ENCODE measurements around the gene COL13A1.

Gene COL13A1

DNA sequence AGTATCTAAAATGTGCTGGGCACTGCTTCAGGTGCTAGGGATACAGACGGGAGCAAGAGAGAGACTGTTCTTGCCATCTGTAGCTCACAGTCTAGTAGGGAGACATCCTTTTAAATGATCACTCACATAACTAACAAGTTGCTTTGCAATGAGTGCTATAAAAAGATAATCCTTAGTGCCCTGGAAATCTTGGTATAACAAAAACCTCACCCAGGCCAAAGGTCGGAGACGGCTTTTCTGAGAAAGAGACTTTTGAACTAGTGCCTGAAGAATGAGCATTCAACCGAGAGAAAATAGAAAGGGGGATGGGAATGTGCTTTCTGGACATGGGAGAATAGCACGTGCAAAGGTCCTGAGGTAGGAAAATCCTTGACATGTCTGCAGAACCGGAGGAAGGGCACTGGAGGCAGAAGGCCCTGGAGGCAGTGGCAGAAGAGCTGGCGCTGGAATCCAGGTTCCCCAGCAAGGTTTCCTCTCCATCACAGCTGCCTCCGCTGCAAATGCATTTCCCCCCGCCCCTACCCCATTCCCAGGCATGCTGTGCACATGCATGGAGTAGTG is 89.4 kb downstream of the COL13A1 start:
- no peak for DNase-seq (ENCODE audit: low read depth)

DNA sequence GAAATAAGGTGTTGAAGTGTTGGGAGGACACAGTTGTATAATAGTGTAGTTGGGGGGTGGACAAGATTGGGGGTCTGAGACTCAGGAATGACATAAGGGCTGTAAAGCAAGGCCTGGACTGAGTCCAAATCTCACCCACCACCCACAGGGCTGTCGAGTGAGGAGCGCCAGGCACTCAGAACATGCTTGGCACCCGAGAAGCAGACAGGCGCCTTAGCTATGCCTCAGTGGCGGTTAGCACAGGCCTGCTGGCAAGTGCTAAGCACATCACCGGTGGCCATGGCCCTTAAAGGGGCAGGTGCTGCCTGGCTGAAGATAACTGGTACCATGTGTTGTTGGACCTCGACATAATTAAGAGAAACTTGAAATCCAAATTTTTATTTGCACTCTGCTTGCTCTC is 90.7 kb downstream of the COL13A1 start:
- DNase-seq (ENCODE audit: low read depth): no peak

DNA sequence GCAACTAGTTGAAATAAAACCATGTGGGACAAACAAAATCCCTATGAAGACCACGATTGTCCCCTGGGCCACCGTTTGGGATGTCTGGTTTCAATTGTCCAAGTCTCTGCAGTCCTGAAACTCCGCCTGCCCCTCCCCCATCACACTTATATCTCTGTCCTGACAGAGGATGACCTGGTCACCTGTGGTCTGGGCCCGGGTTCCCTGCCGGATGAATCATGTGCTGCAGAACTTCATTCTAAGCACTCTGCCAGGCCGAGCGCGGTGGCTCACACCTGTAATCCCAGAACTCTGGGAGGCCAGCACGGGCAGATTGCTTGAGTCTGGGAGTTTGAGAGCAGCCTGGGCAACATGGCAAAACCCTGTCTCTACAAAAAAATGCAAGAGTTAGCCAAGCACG is 91.1 kb downstream of the COL13A1 start:
- DNase-seq (ENCODE audit: low read depth): no peak

DNA sequence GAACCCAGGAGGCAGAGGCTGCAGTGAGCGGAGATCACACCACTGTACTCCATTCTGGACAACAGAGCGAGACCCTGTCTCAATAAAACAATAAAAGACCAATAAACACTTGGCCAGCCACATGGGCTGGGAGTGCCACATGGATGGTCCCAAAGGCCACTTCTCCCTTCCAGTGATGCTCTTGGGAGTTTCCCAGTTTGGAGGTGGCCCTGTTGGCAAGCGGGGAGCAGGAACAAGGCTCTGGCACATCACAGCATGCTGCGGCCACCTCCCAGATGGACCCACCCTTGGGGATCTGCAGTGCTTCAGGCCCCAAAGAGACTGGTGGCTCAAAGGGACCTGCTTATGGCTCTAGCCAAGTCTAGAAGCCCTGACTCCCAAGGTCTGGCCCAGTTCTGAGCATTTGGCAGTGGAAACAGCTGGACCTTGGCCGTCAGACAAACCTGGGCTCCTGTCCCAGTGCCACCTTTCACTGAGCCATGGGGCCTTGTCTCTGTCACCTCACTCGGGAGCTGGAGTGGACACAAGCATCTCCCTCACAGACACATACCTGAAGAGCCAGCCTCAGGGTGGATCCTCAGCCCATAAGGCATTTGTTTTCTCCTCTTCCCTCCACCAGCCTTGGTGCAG is 91.7 kb downstream of the COL13A1 start:
- no peak for DNase-seq (ENCODE audit: low read depth)

DNA sequence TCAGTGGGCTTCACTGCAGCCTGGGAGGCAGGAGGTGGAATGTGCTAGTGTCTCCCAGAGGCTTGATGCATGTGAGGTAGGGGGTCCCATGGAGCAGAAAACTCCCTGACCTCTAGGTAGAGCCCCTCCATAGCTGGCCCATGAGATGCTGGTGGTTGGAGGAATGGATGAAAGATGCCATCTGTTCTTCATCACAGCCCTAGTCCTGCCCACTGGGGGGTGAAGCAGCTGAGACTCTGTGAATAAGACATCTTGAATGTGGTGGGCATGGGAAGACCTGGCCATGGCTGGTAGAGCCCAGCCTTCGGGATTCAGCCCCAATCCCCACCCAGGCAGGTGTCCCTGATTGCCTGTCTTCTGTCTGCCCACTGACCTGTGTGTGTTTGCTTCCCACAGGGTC is 92.5 kb downstream of the COL13A1 start:
- DNase-seq (ENCODE audit: low read depth): no peak

DNA sequence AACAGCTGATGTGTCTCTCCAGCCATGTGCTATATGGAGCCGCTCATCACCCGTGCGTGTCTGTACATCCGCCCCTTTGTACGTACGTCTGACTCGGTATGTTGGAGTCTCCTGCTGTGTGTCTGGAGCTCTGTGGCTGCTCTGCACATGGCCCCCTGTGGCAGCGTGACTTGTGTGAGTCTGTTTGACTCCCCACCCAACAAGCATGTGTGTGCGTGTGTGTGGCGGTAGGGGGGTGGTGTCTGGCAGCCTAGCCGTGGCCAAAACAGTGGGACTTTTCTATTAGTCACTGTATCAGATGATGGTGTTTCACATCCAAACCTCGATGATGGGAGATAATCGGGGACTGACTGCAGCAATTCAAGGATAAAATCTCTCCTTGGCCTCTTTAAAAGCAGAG is 94.1 kb downstream of the COL13A1 start:
- DNase-seq (ENCODE audit: low read depth): peak; percentile 91

DNA sequence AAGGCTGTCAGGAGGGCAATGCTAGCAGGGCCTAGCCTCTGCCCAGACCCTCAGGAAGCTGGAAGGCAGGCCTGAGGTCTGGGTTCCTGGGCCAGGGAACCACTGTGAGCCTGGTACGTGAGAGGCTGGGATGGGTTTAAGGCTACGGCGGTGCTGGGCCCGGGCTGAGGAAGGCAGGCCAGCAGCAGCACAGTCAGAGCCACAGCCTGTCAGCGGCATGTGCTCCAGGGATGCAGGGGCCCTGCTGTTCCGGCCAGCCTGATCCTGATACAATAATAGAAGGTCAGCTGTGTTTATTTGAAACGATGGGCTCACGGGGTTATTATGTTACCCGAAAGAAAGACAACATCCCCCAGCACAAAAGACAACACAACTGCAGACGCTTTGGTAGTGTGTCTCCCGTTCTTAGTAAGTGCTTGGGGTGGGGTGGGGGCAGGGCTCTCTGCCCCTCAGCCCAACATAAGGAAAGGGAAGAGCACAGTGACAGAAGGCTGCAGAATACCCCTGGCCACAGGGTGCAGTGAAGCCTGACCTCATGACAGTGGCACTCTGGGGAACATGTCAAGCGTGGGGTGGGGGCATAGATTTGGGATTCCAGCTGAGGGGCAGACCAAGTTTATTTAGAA is 95.0 kb downstream of the COL13A1 start:
- no peak for DNase-seq (ENCODE audit: low read depth)

DNA sequence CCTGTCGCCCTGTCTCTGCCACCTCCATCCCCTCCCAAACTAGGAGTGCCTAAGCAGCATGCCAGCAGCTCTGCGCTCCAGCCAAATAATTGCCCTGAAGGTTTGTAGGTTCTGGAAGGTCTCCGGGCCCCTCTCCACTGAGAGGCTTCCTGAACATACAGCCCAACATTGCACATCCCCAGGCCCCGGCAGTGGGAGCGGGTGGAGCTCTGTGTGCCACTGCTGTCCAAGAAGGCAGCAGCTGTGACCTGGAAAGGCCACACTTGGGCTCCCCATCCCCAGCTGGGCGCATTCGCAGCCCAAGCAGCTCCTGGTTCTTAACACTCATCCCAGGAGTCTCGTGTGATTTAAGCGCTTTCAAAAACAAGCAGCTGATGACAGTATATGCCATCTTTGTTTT is 95.7 kb downstream of the COL13A1 start:
- no peak for DNase-seq (ENCODE audit: low read depth)

DNA sequence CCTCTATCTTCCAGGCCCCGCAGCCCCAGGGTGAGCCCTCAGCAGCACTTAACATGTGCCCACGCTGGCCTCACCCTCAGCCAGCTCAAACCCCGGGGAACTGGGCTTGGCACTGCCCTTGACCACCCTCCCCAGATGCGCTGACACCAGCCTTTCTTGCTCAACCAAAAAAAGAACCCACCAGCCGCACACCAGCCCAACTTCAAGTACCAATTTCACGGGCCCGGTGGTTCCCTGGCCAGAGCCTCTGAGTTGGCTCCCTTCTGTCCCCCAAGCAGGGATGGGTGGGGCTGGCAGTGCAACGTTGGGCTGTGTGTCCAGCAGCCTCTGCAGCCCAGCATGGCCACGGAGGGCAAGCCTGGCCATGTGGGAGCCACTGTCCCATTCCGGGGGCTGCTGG is 96.3 kb downstream of the COL13A1 start:
- DNase-seq (ENCODE audit: low read depth): no peak

DNA sequence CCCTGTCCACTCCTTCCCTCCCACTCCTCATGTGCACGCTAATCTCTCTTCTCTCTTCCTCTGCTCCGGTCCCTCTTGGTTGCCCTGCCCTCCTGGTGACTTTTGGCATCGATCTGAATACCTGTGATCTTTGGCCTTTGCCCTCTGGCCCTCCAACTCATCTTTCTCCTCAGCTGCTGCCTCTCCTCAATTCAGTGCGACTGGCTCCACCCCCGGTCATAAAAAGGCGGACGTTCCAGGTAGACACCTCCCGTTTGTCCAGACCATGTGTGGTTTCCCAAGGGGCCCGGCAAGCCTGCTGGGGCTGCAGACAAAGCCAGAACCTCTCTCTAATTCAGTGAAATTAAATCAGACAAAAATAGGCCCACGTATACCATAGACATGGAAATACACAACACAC is 96.8 kb downstream of the COL13A1 start:
- DNase-seq (ENCODE audit: low read depth): no peak

DNA sequence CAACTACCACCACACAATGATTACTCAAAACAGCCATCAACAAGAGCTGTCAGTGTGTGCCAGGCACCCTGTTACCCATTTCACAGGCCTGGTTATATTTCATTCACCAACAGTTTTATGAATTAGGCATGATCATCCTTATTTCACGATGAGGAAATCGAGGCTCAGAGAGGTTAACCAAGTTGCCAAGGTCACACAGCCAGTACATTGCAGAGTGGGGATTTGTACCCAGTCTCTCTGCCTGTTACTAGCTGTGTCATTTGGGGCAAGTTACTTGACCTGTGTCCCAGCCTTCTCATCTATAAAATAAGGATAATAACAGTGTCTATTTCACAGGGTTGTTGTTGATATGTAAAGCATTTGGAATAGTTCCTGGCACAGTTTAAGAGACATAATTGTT is 97.2 kb downstream of the COL13A1 start:
- no peak for DNase-seq (ENCODE audit: low read depth)

DNA sequence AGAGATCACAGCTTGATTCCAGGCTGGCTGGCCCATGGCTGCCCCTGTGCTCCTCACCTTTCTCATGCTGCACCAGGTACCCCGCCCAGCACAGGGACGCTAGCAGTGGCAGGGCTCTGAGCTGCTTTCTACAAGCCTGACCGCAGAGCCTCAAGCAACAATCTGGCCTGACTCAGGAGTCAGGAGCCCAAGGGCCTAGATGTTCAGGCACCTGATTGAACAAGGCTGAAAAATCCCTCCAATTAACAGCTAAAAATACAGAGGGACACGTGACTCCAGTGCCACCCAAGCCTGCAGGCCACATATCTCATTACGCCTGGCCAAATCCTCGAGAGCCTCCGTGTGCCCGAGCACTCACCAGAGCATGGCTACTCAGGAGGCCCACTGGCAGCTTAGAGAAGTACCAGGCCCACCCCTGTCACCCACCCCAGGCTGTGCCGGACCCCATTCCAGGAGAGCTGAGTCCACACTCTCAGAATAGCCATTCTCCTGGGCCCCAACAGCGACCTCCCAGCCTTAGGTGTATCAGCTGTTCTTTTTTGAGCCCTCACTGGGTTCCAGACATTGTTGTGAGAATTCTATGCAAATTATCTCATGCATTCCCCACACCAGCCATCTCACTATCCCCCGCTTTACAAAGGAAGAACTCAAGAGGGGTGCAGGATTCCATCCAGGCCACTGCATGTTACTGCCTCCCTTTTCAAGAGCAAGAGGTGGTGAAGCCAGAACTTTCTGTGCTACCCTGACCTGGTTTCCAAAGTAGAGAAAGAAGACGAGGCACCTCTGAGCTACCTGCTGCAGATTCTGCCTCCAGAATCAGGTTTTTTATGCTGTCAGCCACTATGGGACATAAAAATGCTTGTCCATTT is 98.3 kb downstream of the COL13A1 start:
- DNase-seq (ENCODE audit: low read depth): no peak

DNA sequence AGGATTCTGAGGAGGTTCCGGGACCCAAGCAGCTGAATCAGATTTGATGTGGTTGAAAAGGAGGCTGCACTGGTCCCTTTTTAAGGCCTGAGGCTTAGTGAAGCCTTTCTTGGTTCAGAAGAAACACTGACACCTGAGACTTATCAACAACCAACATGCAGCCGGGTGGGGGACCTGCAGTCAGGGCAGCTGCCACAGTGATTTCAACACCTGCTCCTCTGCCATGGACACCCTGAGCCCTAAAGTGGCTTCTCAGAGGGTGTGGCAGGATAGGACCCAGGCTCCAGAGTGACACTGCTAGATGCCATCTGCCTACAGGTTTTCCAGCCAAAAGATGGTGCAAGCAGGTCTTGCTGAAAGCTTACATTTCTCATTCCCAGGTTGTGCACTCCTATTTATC is 99.3 kb downstream of the COL13A1 start:
- DNase-seq (ENCODE audit: low read depth): no peak

DNA sequence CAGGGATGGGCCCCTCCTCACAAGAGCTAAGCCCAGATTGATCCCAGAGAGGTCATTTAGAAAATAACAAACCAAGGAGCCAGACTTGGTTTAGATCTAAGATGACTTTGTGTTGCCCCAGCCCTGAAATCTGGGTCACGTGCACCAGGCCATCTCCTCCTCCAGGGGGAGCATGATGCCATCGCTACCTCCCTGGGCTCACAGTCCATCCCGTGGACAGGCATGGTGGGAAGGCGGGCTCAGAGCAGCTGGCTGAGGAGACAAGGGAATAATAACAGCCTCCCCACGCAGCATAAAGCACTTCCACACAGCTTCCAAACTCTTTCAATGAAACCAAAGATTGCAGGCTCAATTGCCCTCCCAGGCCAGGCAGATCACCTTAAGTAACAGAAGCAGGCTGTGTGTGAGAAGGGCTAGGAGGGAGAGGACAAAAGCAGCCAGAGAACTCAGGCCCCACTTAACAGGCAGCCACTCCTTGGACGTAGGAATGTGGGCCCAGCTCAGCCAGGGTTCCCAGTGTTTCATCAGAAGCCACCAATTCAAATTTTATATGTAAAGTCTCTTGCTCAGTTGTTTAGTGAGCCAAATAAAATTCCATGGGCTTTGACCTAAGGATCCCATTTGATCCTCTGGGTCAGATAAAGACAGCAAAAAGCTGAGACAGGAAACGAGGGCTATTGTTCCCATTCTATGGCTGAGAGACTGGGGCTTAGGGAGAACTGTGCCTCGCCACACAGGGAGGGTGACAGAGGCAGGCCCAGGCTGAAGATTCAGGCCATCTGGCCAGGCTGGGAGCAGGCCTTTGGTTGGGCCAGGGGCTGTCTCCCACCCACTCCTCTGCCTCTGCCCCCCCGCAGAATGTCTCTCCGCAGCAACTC is 100.2 kb downstream of the COL13A1 start:
- no peak for DNase-seq (ENCODE audit: low read depth)

DNA sequence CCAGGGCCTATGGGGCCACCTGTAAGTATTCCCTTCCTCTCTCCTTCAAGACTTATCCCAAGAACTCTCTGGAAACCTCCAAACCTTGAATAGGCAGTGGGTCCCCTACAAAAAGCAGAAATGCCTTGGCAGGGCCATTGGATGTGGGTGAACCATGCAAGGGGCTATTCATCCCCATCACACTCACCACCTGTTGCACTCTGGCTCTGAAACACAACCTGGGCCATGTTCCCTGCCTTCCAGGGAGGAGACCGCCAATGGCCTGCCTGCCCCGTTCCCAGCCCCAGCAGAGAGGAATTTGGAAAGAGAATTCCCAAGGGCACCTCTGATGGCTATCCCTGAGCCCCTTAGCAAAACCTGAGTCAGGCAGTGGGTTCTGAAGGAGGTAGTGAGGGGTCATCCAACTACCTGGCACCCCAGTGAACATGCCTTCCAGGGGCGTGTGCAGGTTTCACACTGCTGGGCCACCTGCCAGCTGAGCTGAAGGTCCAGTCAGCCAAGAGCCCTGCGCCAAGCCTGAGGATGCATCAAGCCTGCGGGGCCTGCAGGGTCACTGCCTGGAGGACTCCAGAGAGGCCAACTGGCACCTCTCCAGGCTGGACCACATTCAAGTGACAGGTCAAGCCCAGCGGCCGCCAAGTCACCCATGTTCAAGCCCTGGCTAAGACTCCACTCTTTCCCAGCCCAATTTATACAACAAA is 101.3 kb downstream of the COL13A1 start:
- DNase-seq (ENCODE audit: low read depth): no peak

DNA sequence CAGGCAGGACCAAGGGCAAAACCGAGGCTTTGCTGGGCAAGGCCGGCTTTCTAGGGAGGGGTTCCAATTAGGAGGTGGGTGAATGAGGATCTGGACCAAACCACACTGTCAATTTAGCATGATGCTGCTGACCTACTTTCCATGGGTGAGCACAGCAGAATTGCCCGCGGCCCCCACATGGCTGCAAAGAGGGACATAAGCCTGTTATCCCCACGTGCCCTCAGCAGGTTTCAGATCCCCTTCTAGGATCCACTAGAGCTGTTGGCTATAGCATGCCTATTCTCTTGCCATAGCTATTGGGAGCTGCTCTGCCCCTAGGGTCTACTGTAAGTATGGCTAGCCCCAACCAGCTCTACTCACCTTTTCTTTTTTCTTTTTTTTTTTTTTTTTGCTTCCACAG is 102.8 kb downstream of the COL13A1 start:
- no peak for DNase-seq (ENCODE audit: low read depth)

DNA sequence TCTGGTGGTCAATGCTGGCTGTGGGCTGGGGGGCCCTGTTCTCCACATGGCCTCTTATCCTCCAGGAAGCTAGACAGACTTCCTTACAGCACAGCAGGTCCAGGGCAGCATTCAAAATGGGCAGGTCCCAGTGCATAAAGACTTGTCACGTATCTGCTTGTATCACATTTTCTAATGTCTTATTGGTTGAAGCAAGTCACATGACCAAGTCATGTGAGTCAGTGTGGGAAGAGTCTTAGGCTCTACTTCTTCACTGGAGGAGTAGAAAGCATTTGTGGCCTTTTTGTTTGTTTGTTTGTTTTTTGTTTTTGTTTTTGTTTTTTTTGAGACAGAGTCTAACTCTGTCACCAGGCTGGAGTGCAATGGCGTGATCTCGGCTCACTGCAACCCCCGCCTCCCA is 104.7 kb downstream of the COL13A1 start:
- DNase-seq (ENCODE audit: low read depth): no peak

DNA sequence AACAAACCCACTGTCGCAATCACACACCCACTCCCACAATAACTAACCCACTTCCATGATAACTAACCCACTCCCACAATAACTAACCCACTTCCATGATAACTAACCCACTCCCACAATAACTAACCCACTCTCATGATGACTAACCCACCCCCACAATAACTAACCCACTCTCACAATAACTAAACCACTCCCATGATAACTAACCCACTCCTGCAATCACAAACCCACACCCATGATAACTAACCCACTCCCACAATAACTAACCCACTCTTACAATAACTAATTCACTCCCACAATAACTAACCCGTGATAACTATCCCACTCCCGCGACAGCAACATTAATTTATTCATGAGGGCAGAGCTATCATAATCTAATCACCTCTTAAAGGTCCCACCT is 105.8 kb downstream of the COL13A1 start:
- no peak for DNase-seq (ENCODE audit: low read depth)

DNA sequence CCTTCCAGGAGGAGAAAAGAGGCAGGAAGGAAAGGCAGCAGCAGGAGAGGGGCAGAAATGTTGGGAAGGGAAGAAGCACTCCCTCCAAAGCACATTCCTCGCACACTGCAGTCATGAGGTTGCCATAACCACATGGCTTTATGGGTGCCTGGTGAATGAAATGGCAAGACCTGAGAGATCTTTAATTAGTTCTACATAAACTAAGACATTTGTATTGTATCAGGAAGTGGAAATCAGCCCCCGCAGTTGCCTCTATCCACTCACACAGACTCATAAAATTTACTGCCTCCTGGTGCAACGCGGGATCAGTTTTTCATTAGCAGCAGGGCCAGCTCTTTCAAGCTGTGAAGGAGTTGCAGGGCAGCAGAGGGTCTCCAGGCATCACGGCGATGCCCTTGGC is 106.4 kb downstream of the COL13A1 start:
- DNase-seq (ENCODE audit: low read depth): no peak

DNA sequence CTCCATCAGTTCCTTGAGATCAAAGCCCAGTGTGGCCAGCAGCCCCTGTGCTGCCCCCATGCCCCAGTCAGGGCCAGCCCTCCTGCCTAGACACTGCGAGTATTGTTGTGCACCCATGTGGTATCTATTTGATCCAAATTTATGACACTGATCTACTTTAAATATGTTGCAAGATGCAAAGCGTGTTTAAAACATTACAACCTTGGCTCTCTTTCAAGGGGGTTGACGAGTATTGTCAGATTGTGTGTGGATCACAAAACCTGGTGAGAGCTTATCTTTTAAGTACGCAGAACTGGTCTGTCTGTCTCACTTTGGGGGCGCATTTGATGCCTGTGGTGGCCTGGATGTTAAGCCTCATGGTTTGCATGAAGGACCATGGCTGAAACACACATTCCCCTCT is 108.9 kb downstream of the COL13A1 start:
- no peak for DNase-seq (ENCODE audit: low read depth)

All from GM04504 (cell line).